ENCODE data around the gene POLR3GL.

GRCh38 chr1:145958734-145959133 lies 5.8 kb upstream of the POLR3GL start:
- TF ChIP-seq, protein P1, sequence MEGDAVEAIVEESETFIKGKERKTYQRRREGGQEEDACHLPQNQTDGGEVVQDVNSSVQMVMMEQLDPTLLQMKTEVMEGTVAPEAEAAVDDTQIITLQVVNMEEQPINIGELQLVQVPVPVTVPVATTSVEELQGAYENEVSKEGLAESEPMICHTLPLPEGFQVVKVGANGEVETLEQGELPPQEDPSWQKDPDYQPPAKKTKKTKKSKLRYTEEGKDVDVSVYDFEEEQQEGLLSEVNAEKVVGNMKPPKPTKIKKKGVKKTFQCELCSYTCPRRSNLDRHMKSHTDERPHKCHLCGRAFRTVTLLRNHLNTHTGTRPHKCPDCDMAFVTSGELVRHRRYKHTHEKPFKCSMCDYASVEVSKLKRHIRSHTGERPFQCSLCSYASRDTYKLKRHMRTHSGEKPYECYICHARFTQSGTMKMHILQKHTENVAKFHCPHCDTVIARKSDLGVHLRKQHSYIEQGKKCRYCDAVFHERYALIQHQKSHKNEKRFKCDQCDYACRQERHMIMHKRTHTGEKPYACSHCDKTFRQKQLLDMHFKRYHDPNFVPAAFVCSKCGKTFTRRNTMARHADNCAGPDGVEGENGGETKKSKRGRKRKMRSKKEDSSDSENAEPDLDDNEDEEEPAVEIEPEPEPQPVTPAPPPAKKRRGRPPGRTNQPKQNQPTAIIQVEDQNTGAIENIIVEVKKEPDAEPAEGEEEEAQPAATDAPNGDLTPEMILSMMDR (conservative IDR thresholded peaks at IDR 0.05; ENCODE audit: low read depth, low read length): no peak
- TF ChIP-seq EZH2 (IDR thresholded peaks at IDR 0.05; ENCODE audit: borderline replicate concordance, low read depth, low read length, poor library complexity, severe bottlenecking): no peak

Measured in A673 (cell line).